Activated CD4-positive, alpha-beta T cell treated with anti-CD3 and anti-CD28 coated beads, Interleukin-2, amount 10 ng/mL, durations not matched to agents 24 days and 14 days (primary cell): Measurements from ENCODE around the gene HES7. TPM values are rescaled to one million over a fixed set of nuclear protein-coding genes. Genes with fewer than 3 reads are reported as not detected.
A peak's percentile ranks its signal among the peaks of the same experiment; 100 is the strongest.

Experiments
- DNase-seq: peaks from one replicate; pipeline ENCODE4 v3.0.0; 2022
- H3K27ac Mint-ChIP-seq: one replicate; pipeline ENCODE4 v1.8.0; 2022; ENCODE audit warnings: mild to moderate bottlenecking, mixed read lengths
- H3K27me3 Mint-ChIP-seq: one replicate; pipeline ENCODE4 v1.8.0; 2022; ENCODE audit warnings: mixed read lengths
- H3K36me3 Mint-ChIP-seq: one replicate; pipeline ENCODE4 v1.8.0; 2022; ENCODE audit warnings: low read depth, mild to moderate bottlenecking, mixed read lengths
- H3K4me1 Mint-ChIP-seq: one replicate; pipeline ENCODE4 v1.8.0; 2021; ENCODE audit warnings: mixed read lengths
- H3K4me3 Mint-ChIP-seq: one replicate; pipeline ENCODE4 v1.8.0; 2022; ENCODE audit warnings: mild to moderate bottlenecking, moderate library complexity, mixed read lengths
- H3K9me3 Mint-ChIP-seq: one replicate; pipeline ENCODE4 v1.8.0; 2021; ENCODE audit warnings: mixed read lengths
- intact Hi-C: fragments of 100-400 bp; cut with micrococcal nuclease; formaldehyde crosslinking; loops from one replicate; pipeline ENCODE4 v1.15.1; 2023
- total RNA-seq: library from RNA; stranded (reverse); gene quantifications from 2 replicates; pipeline ENCODE4 v1.2.3, GENCODE V29; 2022

The HES7 gene
- total RNA-seq, 1 donor from 2014 or later: 2.1 TPM

GRCh38 chr17:8128125-8128784 is 4.3 kb upstream of the HES7 start:
- intact Hi-C loops: loop anchor here (10.0 kb wide), 1 partner anchor 257 kb away; the partner anchor contains the start of gene RPL26
- peaks cover 37% of the 10 kb centered on the region for H3K4me1 Mint-ChIP-seq
- no peak overlapping the region for H3K27ac Mint-ChIP-seq
- no peak overlapping the region for H3K4me3 Mint-ChIP-seq
- peaks cover 41% of the 10 kb centered on the region for H3K27me3 Mint-ChIP-seq
- no peaks in the 10 kb centered on the region for H3K9me3 Mint-ChIP-seq
- DNase-seq: no peak
- peaks cover 4% of the 10 kb centered on the region for H3K36me3 Mint-ChIP-seq

- Mint-ChIP-seq H3K4me1 (peaks cover 42% of the 10 kb centered on the region), H3K36me3 (peaks cover 4% of the 10 kb centered on the region), H3K27ac (peak overlapping the region; percentile 94), H3K27me3 (peaks cover 47% of the 10 kb centered on the region), H3K9me3 (no peaks in the 10 kb centered on the region), H3K4me3 (peak overlapping the region; percentile 91)
- intact Hi-C loops: loop anchor here (1.0 to 10.0 kb wide), 2 partner anchors 12 to 258 kb away; partner anchors contain the start of gene RPL26
- peak; percentile 86 for DNase-seq
Observed at GRCh38 chr17:8126491-8127066, 2.7 kb upstream of the HES7 start.

GRCh38 chr17:8125947-8126490 is 2.1 kb upstream of the HES7 start:
- Mint-ChIP-seq H3K4me3 (peak overlapping the region; percentile 91), H3K36me3 (peaks cover 4% of the 10 kb centered on the region), H3K27ac (peak overlapping the region; percentile 94), H3K27me3 (peaks cover 47% of the 10 kb centered on the region), H3K4me1 (peaks cover 44% of the 10 kb centered on the region), H3K9me3 (no peaks in the 10 kb centered on the region)
- DNase-seq: peak; percentile 78
- intact Hi-C loops: loop anchor here (10.0 kb wide), 1 partner anchor 259 kb away; the partner anchor contains the start of gene RPL26

GRCh38 chr17:8125154-8125946 is 1.4 kb upstream of the HES7 start:
- H3K4me3 Mint-ChIP-seq: peak overlapping the region; percentile 91
- H3K27me3 Mint-ChIP-seq: peaks cover 50% of the 10 kb centered on the region
- peak; percentile 95 for DNase-seq
- peaks cover 50% of the 10 kb centered on the region for H3K4me1 Mint-ChIP-seq
- intact Hi-C loops: loop anchor here (10.0 kb wide), 1 partner anchor 259 kb away; the partner anchor contains the start of gene RPL26
- peaks cover 6% of the 10 kb centered on the region for H3K36me3 Mint-ChIP-seq
- peak overlapping the region; percentile 94 for H3K27ac Mint-ChIP-seq
- H3K9me3 Mint-ChIP-seq: no peaks in the 10 kb centered on the region

- DNase-seq: peak; percentile 76
- Mint-ChIP-seq H3K4me3 (peak overlapping the region; percentile 91), H3K9me3 (no peaks in the 10 kb centered on the region), H3K27ac (peak overlapping the region; percentile 75), H3K4me1 (peaks cover 58% of the 10 kb centered on the region), H3K36me3 (peaks cover 6% of the 10 kb centered on the region), H3K27me3 (peaks cover 45% of the 10 kb centered on the region)
- intact Hi-C loops: loop anchor here (5.0 to 10.0 kb wide), 3 partner anchors 260 to 437 kb away; partner anchors contain the start of genes RPL26, TP53 and WRAP53
Observed at GRCh38 chr17:8124350-8125153, 646 bp upstream of the HES7 start.

GRCh38 chr17:8122924-8123694 is 797 bp downstream of the HES7 start:
- Mint-ChIP-seq H3K27me3 (peaks cover 48% of the 10 kb centered on the region), H3K9me3 (no peaks in the 10 kb centered on the region), H3K4me3 (peak overlapping the region; percentile 91), H3K4me1 (peaks cover 70% of the 10 kb centered on the region), H3K36me3 (peaks cover 8% of the 10 kb centered on the region), H3K27ac (peak overlapping the region; percentile 83)
- DNase-seq: peak; percentile 85
- intact Hi-C loops: loop anchor here (5.0 to 10.0 kb wide), 3 partner anchors 262 to 436 kb away; partner anchors contain the start of genes RPL26, TP53 and WRAP53

GRCh38 chr17:8122422-8122923 is 1.4 kb downstream of the HES7 start:
- Mint-ChIP-seq H3K27ac (peak overlapping the region; percentile 72), H3K36me3 (peaks cover 8% of the 10 kb centered on the region), H3K27me3 (peaks cover 54% of the 10 kb centered on the region), H3K4me1 (peaks cover 75% of the 10 kb centered on the region), H3K4me3 (peak overlapping the region; percentile 91), H3K9me3 (no peaks in the 10 kb centered on the region)
- intact Hi-C loops: loop anchor here (5.0 to 10.0 kb wide), 3 partner anchors 262 to 435 kb away; partner anchors contain the start of genes RPL26, TP53 and WRAP53
- DNase-seq: no peak

- DNase-seq: peak; percentile 86
- no peaks in the 10 kb centered on the region for H3K9me3 Mint-ChIP-seq
- peaks cover 72% of the 10 kb centered on the region for H3K4me1 Mint-ChIP-seq
- peaks cover 8% of the 10 kb centered on the region for H3K36me3 Mint-ChIP-seq
- no peak overlapping the region for H3K27ac Mint-ChIP-seq
- intact Hi-C loops: loop anchor here (2.0 to 10.0 kb wide), 4 partner anchors 127 to 435 kb away; partner anchors contain the start of genes CTC1, PFAS, RPL26 and TP53
- H3K4me3 Mint-ChIP-seq: peak overlapping the region; percentile 91
- peaks cover 51% of the 10 kb centered on the region for H3K27me3 Mint-ChIP-seq
Observed at GRCh38 chr17:8121681-8122421, 2.1 kb downstream of the HES7 start.

- Mint-ChIP-seq H3K36me3 (peaks cover 7% of the 10 kb centered on the region), H3K9me3 (no peaks in the 10 kb centered on the region), H3K27me3 (peaks cover 54% of the 10 kb centered on the region), H3K4me3 (peak overlapping the region; percentile 91), H3K4me1 (peaks cover 71% of the 10 kb centered on the region), H3K27ac (no peak overlapping the region)
- DNase-seq: no peak
- intact Hi-C loops: loop anchor here (2.0 to 10.0 kb wide), 4 partner anchors 127 to 434 kb away; partner anchors contain the start of genes CTC1, PFAS, RPL26 and TP53
Observed at GRCh38 chr17:8121407-8121680, 2.6 kb downstream of the HES7 start.

GRCh38 chr17:8120520-8121406 is 3.1 kb downstream of the HES7 start:
- H3K9me3 Mint-ChIP-seq: no peaks in the 10 kb centered on the region
- H3K4me3 Mint-ChIP-seq: peak overlapping the region; percentile 91
- intact Hi-C loops: loop anchor here (1.0 to 10.0 kb wide), 7 partner anchors 19 to 433 kb away; partner anchors contain the start of genes CTC1, PFAS, RPL26 and TP53
- DNase-seq: peak; percentile 91
- H3K27ac Mint-ChIP-seq: peak overlapping the region; percentile 95
- H3K27me3 Mint-ChIP-seq: peaks cover 60% of the 10 kb centered on the region
- H3K36me3 Mint-ChIP-seq: peaks cover 7% of the 10 kb centered on the region
- H3K4me1 Mint-ChIP-seq: peaks cover 67% of the 10 kb centered on the region
